Measurements from ENCODE around the gene PLEKHA5. TPM values are rescaled to one million over a fixed set of nuclear protein-coding genes. Genes with fewer than 3 reads are reported as not detected.
"Not testable (repeated sequence)": the region's sequence is repeated elsewhere in the genome, so short reads cannot be mapped to it uniquely, and the experiment has no call there.

The PLEKHA5 gene
- total RNA-seq, 1 experiment from 2014 or later, result 6.3 TPM

DNA sequence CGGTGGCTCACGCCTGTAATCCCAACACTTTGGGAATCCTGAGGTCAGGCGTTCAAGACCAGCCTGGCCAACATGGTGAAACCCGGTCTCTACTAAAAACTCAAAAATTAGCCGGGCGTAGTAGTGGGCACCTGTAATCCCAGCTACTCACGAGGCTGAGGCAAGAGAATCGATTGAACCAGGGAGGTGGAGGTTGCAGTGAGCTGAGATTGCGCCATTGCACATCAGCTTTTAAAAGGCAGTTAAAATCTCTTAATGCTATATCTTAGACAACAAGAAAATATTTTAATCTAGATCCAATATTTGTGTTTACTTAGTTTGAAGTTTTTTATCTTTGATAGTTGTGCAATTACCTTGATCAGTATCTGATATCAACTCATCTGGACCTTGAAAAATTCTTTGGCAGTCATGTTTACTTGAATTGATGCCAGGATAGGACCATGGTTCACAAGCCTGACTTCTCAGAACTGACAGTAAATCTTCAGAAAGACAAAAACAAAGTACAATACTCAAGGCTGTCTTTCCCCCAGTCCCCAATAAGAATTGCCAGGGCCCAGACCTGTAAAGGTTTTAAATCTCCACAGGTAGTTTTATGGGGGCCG, 174.7 kb downstream of the PLEKHA5 start:
- no TSS peak for BruUV-seq (replicated peaks)
- intact Hi-C loops (cut with micrococcal nuclease; ENCODE audit: unreplicated experiment) (no loop called here), in situ Hi-C loops (cut with HindIII; ENCODE audit: low pct_unique_long_range_greater_than_20kb, low sequenced_read_pairs) (no loop called here)
- TF ChIP-seq SIN3A (IDR thresholded peaks at IDR 0.05; ENCODE audit: borderline replicate concordance, insufficient read depth, low read depth, low read length) (no peak), POLR2AphosphoS5 (IDR thresholded peaks at IDR 0.05; ENCODE audit: low read depth, low read length) (no peak)
- TF ChIP-seq, protein P1, sequence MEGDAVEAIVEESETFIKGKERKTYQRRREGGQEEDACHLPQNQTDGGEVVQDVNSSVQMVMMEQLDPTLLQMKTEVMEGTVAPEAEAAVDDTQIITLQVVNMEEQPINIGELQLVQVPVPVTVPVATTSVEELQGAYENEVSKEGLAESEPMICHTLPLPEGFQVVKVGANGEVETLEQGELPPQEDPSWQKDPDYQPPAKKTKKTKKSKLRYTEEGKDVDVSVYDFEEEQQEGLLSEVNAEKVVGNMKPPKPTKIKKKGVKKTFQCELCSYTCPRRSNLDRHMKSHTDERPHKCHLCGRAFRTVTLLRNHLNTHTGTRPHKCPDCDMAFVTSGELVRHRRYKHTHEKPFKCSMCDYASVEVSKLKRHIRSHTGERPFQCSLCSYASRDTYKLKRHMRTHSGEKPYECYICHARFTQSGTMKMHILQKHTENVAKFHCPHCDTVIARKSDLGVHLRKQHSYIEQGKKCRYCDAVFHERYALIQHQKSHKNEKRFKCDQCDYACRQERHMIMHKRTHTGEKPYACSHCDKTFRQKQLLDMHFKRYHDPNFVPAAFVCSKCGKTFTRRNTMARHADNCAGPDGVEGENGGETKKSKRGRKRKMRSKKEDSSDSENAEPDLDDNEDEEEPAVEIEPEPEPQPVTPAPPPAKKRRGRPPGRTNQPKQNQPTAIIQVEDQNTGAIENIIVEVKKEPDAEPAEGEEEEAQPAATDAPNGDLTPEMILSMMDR (IDR thresholded peaks at IDR 0.05), result no peak
- TF ChIP-seq, protein P2, sequence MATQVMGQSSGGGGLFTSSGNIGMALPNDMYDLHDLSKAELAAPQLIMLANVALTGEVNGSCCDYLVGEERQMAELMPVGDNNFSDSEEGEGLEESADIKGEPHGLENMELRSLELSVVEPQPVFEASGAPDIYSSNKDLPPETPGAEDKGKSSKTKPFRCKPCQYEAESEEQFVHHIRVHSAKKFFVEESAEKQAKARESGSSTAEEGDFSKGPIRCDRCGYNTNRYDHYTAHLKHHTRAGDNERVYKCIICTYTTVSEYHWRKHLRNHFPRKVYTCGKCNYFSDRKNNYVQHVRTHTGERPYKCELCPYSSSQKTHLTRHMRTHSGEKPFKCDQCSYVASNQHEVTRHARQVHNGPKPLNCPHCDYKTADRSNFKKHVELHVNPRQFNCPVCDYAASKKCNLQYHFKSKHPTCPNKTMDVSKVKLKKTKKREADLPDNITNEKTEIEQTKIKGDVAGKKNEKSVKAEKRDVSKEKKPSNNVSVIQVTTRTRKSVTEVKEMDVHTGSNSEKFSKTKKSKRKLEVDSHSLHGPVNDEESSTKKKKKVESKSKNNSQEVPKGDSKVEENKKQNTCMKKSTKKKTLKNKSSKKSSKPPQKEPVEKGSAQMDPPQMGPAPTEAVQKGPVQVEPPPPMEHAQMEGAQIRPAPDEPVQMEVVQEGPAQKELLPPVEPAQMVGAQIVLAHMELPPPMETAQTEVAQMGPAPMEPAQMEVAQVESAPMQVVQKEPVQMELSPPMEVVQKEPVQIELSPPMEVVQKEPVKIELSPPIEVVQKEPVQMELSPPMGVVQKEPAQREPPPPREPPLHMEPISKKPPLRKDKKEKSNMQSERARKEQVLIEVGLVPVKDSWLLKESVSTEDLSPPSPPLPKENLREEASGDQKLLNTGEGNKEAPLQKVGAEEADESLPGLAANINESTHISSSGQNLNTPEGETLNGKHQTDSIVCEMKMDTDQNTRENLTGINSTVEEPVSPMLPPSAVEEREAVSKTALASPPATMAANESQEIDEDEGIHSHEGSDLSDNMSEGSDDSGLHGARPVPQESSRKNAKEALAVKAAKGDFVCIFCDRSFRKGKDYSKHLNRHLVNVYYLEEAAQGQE (IDR thresholded peaks at IDR 0.05; ENCODE audit: insufficient read depth in 1 of 2, low read depth in 2 of 2, low read length in 1 of 2), result no peak
- Histone ChIP-seq H3K9me3 (ENCODE audit: control insufficient read depth, insufficient read depth, low read depth, low read length) (no peaks in the 10 kb centered on the region), H3K36me3 (ENCODE audit: control insufficient read depth, insufficient read depth, low read length) (no peaks in the 10 kb centered on the region), H3K27me3 (ENCODE audit: control insufficient read depth, insufficient read depth, low read length) (no peaks in the 10 kb centered on the region), H3K4me1 (ENCODE audit: control insufficient read depth, insufficient read depth, low read length) (no peaks in the 10 kb centered on the region), H3K27ac (ENCODE audit: low read length) (no peak overlapping the region), H3K4me3 (ENCODE audit: low read depth in 2 of 2, low read length in 2 of 2) (no peak overlapping the region)
- DNase-seq (ENCODE audit: low read depth, low spot score) (no peak), ATAC-seq (no peak)
- ChIA-PET POLR2A (no interaction called here), CTCF (interaction anchor here (0.6 kb wide), 1 partner anchor 14 kb away, joined by 4 read pairs; no protein-coding TSS in a partner anchor)

DNA sequence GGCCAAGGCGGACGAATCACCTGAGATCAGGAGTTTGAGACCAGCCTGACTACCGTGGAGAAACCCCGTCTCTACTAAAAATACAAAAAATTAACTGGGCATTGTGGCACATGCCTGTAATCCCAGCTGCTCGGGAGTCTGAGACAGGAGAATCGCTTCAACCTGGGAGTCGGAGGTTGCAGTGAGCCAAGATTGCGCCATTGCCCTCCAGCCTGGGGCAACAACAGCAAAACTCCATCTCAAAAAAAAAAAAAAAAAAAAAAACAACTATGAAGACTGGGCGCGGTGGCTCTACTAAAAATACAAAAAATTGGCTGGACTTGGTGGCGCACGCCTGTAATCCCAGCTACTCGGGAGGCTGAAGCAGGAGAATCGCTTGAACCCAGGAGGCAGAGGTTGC, 176.1 kb downstream of the PLEKHA5 start:
- DNase-seq (ENCODE audit: low read depth, low spot score); CTCF ChIA-PET; ATAC-seq; H3K9me3 ChIP-seq (ENCODE audit: control insufficient read depth, insufficient read depth, low read depth, low read length); POLR2A ChIA-PET; H3K4me1 ChIP-seq (ENCODE audit: control insufficient read depth, insufficient read depth, low read length); H3K27ac ChIP-seq (ENCODE audit: low read length); H3K36me3 ChIP-seq (ENCODE audit: control insufficient read depth, insufficient read depth, low read length); H3K4me3 ChIP-seq (ENCODE audit: low read depth in 2 of 2, low read length in 2 of 2); in situ Hi-C loops (cut with HindIII; ENCODE audit: low pct_unique_long_range_greater_than_20kb, low sequenced_read_pairs); BruUV-seq (replicated peaks); H3K27me3 ChIP-seq (ENCODE audit: control insufficient read depth, insufficient read depth, low read length); intact Hi-C loops (cut with micrococcal nuclease; ENCODE audit: unreplicated experiment): not testable (repeated sequence)

DNA sequence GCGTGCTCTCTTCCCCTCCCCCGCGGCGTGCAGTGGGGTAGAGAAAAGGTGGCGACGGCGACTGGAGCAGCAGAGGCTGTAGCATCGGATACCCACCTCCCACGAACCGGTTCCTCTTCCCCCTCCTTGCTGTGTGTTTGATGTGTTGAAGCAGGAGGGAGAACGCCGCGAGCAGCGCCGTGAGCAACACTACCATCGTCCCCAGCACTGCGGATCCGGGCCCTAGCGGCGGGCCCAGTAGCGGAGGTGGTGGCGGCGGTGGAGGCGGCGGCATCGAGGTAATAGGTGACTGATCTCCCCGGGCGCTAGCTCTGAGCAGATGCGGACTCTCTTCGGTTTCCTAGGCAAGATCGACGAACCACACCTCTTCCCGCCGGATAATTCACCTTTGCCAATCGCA, 176.8 kb downstream of the PLEKHA5 start:
- CTCF ChIA-PET, result no interaction called here
- intact Hi-C loops (cut with micrococcal nuclease; ENCODE audit: unreplicated experiment) (no loop called here), in situ Hi-C loops (cut with HindIII; ENCODE audit: low pct_unique_long_range_greater_than_20kb, low sequenced_read_pairs) (no loop called here)
- POLR2A ChIA-PET, result no interaction called here
- no TSS peak for BruUV-seq (replicated peaks)
- Histone ChIP-seq H3K27ac (ENCODE audit: low read length) (no peak overlapping the region), H3K4me1 (ENCODE audit: control insufficient read depth, insufficient read depth, low read length) (no peaks in the 10 kb centered on the region), H3K9me3 (ENCODE audit: control insufficient read depth, insufficient read depth, low read depth, low read length) (no peaks in the 10 kb centered on the region), H3K36me3 (ENCODE audit: control insufficient read depth, insufficient read depth, low read length) (no peaks in the 10 kb centered on the region), H3K27me3 (ENCODE audit: control insufficient read depth, insufficient read depth, low read length) (no peaks in the 10 kb centered on the region), H3K4me3 (ENCODE audit: low read depth in 2 of 2, low read length in 2 of 2) (no peak overlapping the region)
- no peak for DNase-seq (ENCODE audit: low read depth, low spot score)
- TF ChIP-seq, protein P1 (IDR thresholded peaks at IDR 0.05), result no peak
- TF ChIP-seq, protein P2 (IDR thresholded peaks at IDR 0.05; ENCODE audit: insufficient read depth in 1 of 2, low read depth in 2 of 2, low read length in 1 of 2), result no peak
- no peak for TF ChIP-seq POLR2AphosphoS5 (IDR thresholded peaks at IDR 0.05; ENCODE audit: low read depth, low read length)
- no peak for TF ChIP-seq TCF7L2 (IDR thresholded peaks at IDR 0.05; ENCODE audit: low read depth, low read length)
- TF ChIP-seq SIN3A (IDR thresholded peaks at IDR 0.05; ENCODE audit: borderline replicate concordance, insufficient read depth, low read depth, low read length), result no peak
- no peak for ATAC-seq
